Neutrophil (primary cell): ENCODE data around the gene GON4L.

ENCODE experiments used
- H3K27ac ChIP-seq: fragments of 200-600 bp; sonication (generic); 2 replicates; pipeline ENCODE4 v1.5.1; 2016; ENCODE audit warnings: mild to moderate bottlenecking, moderate library complexity
- H3K27me3 ChIP-seq: fragments of 200-600 bp; sonication (generic); 2 replicates; pipeline ENCODE4 v1.6.0; 2016; ENCODE audit warnings: mild to moderate bottlenecking
- H3K36me3 ChIP-seq: fragments of 200-600 bp; sonication (generic); 2 replicates; pipeline ENCODE4 v1.5.1; 2017
- H3K4me1 ChIP-seq, 2 experiments: fragments of 200-600 bp in 1 of 2; sonication (generic) in 1 of 2; 1 replicate in 1 of 2; 2 replicates in 1 of 2; pipeline versions ENCODE4 v1.5.1 to v1.6.1; 2013 to 2016; ENCODE audit warnings: low read depth in 1 of 2, low read length in 1 of 2, mild to moderate bottlenecking in 1 of 2, moderate library complexity in 1 of 2; ENCODE audit not compliant: control insufficient read depth in 1 of 2, insufficient read depth in 1 of 2
- H3K4me3 ChIP-seq, 2 experiments: fragments of 200-600 bp in 1 of 2; sonication (generic) in 1 of 2; 1 replicate in 1 of 2; 2 replicates in 1 of 2; pipeline ENCODE4 v1.5.1; 2013 to 2016; ENCODE audit warnings: low read depth in 1 of 2, low read length in 1 of 2, mild to moderate bottlenecking in 1 of 2, moderate library complexity in 1 of 2
- H3K9me3 ChIP-seq: fragments of 200-600 bp; sonication (generic); 2 replicates; pipeline ENCODE4 v1.5.1; 2016
- TF ChIP-seq, protein P1 (sequence below): fragments of 200-600 bp; sonication (generic); IDR thresholded peaks from 2 replicates; pipeline ENCODE4 v1.5.1; 2016; ENCODE audit warnings: antibody characterized with exemption

GON4L gene

GRCh38 chr1:155859881-155860871 is 3.2 kb upstream of the GON4L start:
- H3K4me1 ChIP-seq: peaks cover 41 to 42% of the 10 kb centered on the region in 2 experiments
- peak overlapping the region; percentile 63 to 81 for H3K4me3 ChIP-seq
- H3K9me3 ChIP-seq: no peaks in the 10 kb centered on the region
- no peaks in the 10 kb centered on the region for H3K27me3 ChIP-seq
- TF ChIP-seq, protein P1, sequence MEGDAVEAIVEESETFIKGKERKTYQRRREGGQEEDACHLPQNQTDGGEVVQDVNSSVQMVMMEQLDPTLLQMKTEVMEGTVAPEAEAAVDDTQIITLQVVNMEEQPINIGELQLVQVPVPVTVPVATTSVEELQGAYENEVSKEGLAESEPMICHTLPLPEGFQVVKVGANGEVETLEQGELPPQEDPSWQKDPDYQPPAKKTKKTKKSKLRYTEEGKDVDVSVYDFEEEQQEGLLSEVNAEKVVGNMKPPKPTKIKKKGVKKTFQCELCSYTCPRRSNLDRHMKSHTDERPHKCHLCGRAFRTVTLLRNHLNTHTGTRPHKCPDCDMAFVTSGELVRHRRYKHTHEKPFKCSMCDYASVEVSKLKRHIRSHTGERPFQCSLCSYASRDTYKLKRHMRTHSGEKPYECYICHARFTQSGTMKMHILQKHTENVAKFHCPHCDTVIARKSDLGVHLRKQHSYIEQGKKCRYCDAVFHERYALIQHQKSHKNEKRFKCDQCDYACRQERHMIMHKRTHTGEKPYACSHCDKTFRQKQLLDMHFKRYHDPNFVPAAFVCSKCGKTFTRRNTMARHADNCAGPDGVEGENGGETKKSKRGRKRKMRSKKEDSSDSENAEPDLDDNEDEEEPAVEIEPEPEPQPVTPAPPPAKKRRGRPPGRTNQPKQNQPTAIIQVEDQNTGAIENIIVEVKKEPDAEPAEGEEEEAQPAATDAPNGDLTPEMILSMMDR: no peak
- peak overlapping the region; percentile 87 for H3K27ac ChIP-seq
- H3K36me3 ChIP-seq: peaks cover 4% of the 10 kb centered on the region

- H3K4me1 ChIP-seq: peaks cover 41 to 42% of the 10 kb centered on the region in 2 experiments
- H3K27me3 ChIP-seq: no peaks in the 10 kb centered on the region
- peak within 1 kb of the TSS; percentile 87 for H3K27ac ChIP-seq
- no peaks in the 10 kb centered on the region for H3K9me3 ChIP-seq
- H3K36me3 ChIP-seq: peaks cover 9% of the 10 kb centered on the region
- TF ChIP-seq, protein P1: peak; percentile 42
- H3K4me3 ChIP-seq: peak within 1 kb of the TSS; percentile 63 to 81
These were observed 2.3 kb upstream of the GON4L start, which contains the start of gene SYT11 for GRCh38 chr1:155859234-155859829. TSS of gene SYT11 (plus strand) at chr1:155859567. CDS start at chr1:155859762, 195 bp downstream.

GRCh38 chr1:155858800-155859233 is 1.8 kb upstream of the GON4L start:
- H3K4me1 ChIP-seq: peaks cover 41 to 42% of the 10 kb centered on the region in 2 experiments
- peak overlapping the region; percentile 87 for H3K27ac ChIP-seq
- TF ChIP-seq, protein P1: no peak
- peaks cover 14% of the 10 kb centered on the region for H3K36me3 ChIP-seq
- H3K9me3 ChIP-seq: no peaks in the 10 kb centered on the region
- peak overlapping the region; percentile 63 to 81 for H3K4me3 ChIP-seq
- H3K27me3 ChIP-seq: no peaks in the 10 kb centered on the region

- Histone ChIP-seq H3K9me3 (no peaks in the 10 kb centered on the region), H3K4me3 (peak overlapping the region; percentile 77 to 91), H3K27ac (peak overlapping the region; percentile 87), H3K36me3 (peaks cover 37% of the 10 kb centered on the region), H3K27me3 (no peaks in the 10 kb centered on the region), H3K4me1 (peaks cover 41 to 42% of the 10 kb centered on the region in 2 experiments)
- TF ChIP-seq, protein P1: no peak
These were observed 598 bp downstream of the GON4L start for GRCh38 chr1:155856257-155856974.

- no peaks in the 10 kb centered on the region for H3K27me3 ChIP-seq
- H3K27ac ChIP-seq: no peak overlapping the region
- H3K36me3 ChIP-seq: peaks cover 70% of the 10 kb centered on the region
- no peaks in the 10 kb centered on the region for H3K4me1 ChIP-seq
- H3K9me3 ChIP-seq: no peaks in the 10 kb centered on the region
- H3K4me3 ChIP-seq: no peak overlapping the region
- TF ChIP-seq, protein P1: no peak
These were observed 6.7 kb downstream of the GON4L start for GRCh38 chr1:155850345-155850744.
